HCT116 (cell line): ENCODE data around the gene GPX1. TPM values are rescaled to one million over a fixed set of nuclear protein-coding genes. Genes with fewer than 3 reads are reported as not detected.

ENCODE experiments used
- ATAC-seq: fragments of 200-7000 bp; cut with Tn5 transposase; 2 replicates; pipeline ENCODE4 v1.9.1; 2020; ENCODE audit warnings: mild to moderate bottlenecking, moderate library complexity
- BruUV-seq: library from RNA; stranded (reverse); fragments of 400-500 nt; replicated peaks from 2 replicates; lab custom pipeline; 2021; lab: Mats Ljungman, UMichigan
- CTCF ChIA-PET: fragments of 300-600 bp; sonication (Branson Sonifier 250); formaldehyde crosslinking; loops from one replicate; lab custom pipeline; 2021; ENCODE audit warnings: antibody characterized with exemption; lab: Charles Lee
- POLR2A ChIA-PET: fragments of 300-600, 350-600 bp; sonication (Branson Sonifier 250); formaldehyde crosslinking; loops from one replicate; lab custom pipeline; 2021; ENCODE audit warnings: antibody characterized with exemption; lab: Charles Lee
- RAD21 ChIA-PET, 2 experiments: fragments of 300-600 bp; sonication (Branson Sonifier 250); formaldehyde crosslinking; loops; one replicate each; lab custom pipeline; 2023; ENCODE audit warnings: low total read pairs in 2 of 2; ENCODE audit not compliant: uncharacterized antibody in 2 of 2, unreplicated experiment in 2 of 2, low non-redundant PET in 1 of 2; lab: Charles Lee
- DNase-seq: peaks from one replicate; pipeline ENCODE4 v3.0.0-alpha.2; 2010; ENCODE audit warnings: low read depth, low spot score
- H2AFZ ChIP-seq: fragments of 200-600 bp; shearing (Covaris generic), sonication (generic); 2 replicates; pipeline ENCODE4 v1.6.1; 2017; ENCODE audit warnings: low read depth, mixed run types, mixed read lengths, antibody characterized with exemption, low read length; ENCODE audit not compliant: poor library complexity, severe bottlenecking
- H3K27ac ChIP-seq: 2 replicates; pipeline ENCODE4 v1.5.1; 2012; ENCODE audit warnings: low read depth, low read length
- H3K27me3 ChIP-seq: fragments of 200-600 bp; sonication (generic); 2 replicates; pipeline ENCODE4 v1.6.1; 2016; ENCODE audit warnings: mixed run types, low read length, mixed read lengths; ENCODE audit not compliant: insufficient read depth
- H3K36me3 ChIP-seq, 2 experiments: fragments of 200-500 bp in 1 of 2; fragments of 200-600 bp in 1 of 2; sonication (Bioruptor generic) in 1 of 2; sonication (generic) in 1 of 2; 2 replicates each; pipeline versions ENCODE4 v1.5.1 to v1.6.1; 2014 to 2016; ENCODE audit warnings: low read length in 2 of 2, inconsistent platforms in 1 of 2, mixed read lengths in 1 of 2, mixed run types in 1 of 2; ENCODE audit not compliant: insufficient read depth in 2 of 2, control insufficient read depth in 1 of 2
- H3K4me1 ChIP-seq, 2 experiments: fragments of 200-600 bp in 1 of 2; sonication (generic) in 1 of 2; 2 replicates each; pipeline versions ENCODE4 v1.5.1 to v1.6.1; 2012 to 2017; ENCODE audit warnings: low read length in 2 of 2, inconsistent platforms in 1 of 2, mild to moderate bottlenecking in 1 of 2, mixed read lengths in 1 of 2, mixed run types in 1 of 2, moderate library complexity in 1 of 2; ENCODE audit not compliant: insufficient read depth in 2 of 2, control insufficient read depth in 1 of 2
- H3K4me2 ChIP-seq: fragments of 200-600 bp; sonication (generic); 2 replicates; pipeline ENCODE4 v1.6.1; 2017; ENCODE audit warnings: mixed run types, low read length, mixed read lengths
- H3K4me3 ChIP-seq, 2 experiments: fragments of 200-600 bp in 1 of 2; sonication (generic) in 1 of 2; replicated peaks in 1 of 2; 2 replicates each; pipeline ENCODE4 v1.5.1; 2011 to 2016; ENCODE audit warnings: low read length in 2 of 2, control low read depth in 1 of 2, low read depth in 1 of 2, mild to moderate bottlenecking in 1 of 2, mixed read lengths in 1 of 2, mixed run types in 1 of 2
- H3K79me2 ChIP-seq: fragments of 200-600 bp; sonication (generic); 2 replicates; pipeline ENCODE4 v1.6.1; 2017; ENCODE audit warnings: mild to moderate bottlenecking, mixed run types, low read length, moderate library complexity, mixed read lengths; ENCODE audit not compliant: insufficient read depth
- H3K9ac ChIP-seq: fragments of 200-600 bp; sonication (generic); 2 replicates; pipeline ENCODE4 v1.6.1; 2016; ENCODE audit warnings: low read length, mixed read lengths
- H3K9me2 ChIP-seq: fragments of 200-600 bp; sonication (generic), shearing (Covaris generic); 2 replicates; pipeline ENCODE4 v1.6.1; 2017; ENCODE audit warnings: mixed run types, mild to moderate bottlenecking, moderate library complexity; ENCODE audit not compliant: insufficient read depth
- H3K9me3 ChIP-seq, 2 experiments: fragments of 200-500 bp in 1 of 2; fragments of 200-600 bp in 1 of 2; sonication (Bioruptor generic) in 1 of 2; sonication (generic) in 1 of 2; 2 replicates each; pipeline ENCODE4 v1.6.1; 2014 to 2017; ENCODE audit warnings: low read length in 2 of 2, mixed read lengths in 2 of 2, inconsistent platforms in 1 of 2, low read depth in 1 of 2, mild to moderate bottlenecking in 1 of 2, mixed run types in 1 of 2, moderate library complexity in 1 of 2; ENCODE audit not compliant: control insufficient read depth in 1 of 2, insufficient read depth in 1 of 2
- H4K20me1 ChIP-seq: fragments of 200-600 bp; sonication (generic), shearing (Covaris generic); 2 replicates; pipeline ENCODE4 v1.6.1; 2017; ENCODE audit warnings: mixed run types, mild to moderate bottlenecking, moderate library complexity; ENCODE audit not compliant: insufficient read depth
- ATF3 ChIP-seq: IDR thresholded peaks from 2 replicates; pipeline ENCODE4 v1.6.1; 2012
- CBX3 ChIP-seq: IDR thresholded peaks from 2 replicates; pipeline ENCODE4 v1.6.1; 2012; ENCODE audit warnings: low read depth
- EGR1 ChIP-seq: IDR thresholded peaks from 2 replicates; pipeline ENCODE4 v1.6.1; 2012; ENCODE audit warnings: low read depth
- ELF1 ChIP-seq: IDR thresholded peaks from 2 replicates; pipeline ENCODE4 v1.6.1; 2012; ENCODE audit warnings: low read depth, borderline replicate concordance
- EZH2 ChIP-seq: fragments of 200-600 bp; sonication (generic); IDR thresholded peaks from 2 replicates; pipeline ENCODE4 v1.6.1; 2017; ENCODE audit warnings: antibody characterized with exemption, mixed run types
- EZH2phosphoT487 ChIP-seq: fragments of 200-600 bp; IDR thresholded peaks from 2 replicates; pipeline ENCODE4 v1.6.1; 2018; ENCODE audit warnings: antibody characterized with exemption, borderline replicate concordance
- FOSL1 ChIP-seq: IDR thresholded peaks from 2 replicates; pipeline ENCODE4 v1.6.1; 2012; ENCODE audit warnings: low read depth
- JUND ChIP-seq: IDR thresholded peaks from 2 replicates; pipeline ENCODE4 v1.6.1; 2012
- POLR2A ChIP-seq: IDR thresholded peaks from 2 replicates; pipeline ENCODE4 v1.7.0; 2011; ENCODE audit warnings: borderline replicate concordance; ENCODE audit not compliant: insufficient read depth, insufficient read length; ENCODE audit errors: extremely low read depth
- RAD21 ChIP-seq: IDR thresholded peaks from 2 replicates; pipeline ENCODE4 v1.6.1; 2012; ENCODE audit warnings: low read depth, mild to moderate bottlenecking
- REST ChIP-seq: IDR thresholded peaks from 2 replicates; pipeline ENCODE4 v1.6.1; 2012; ENCODE audit warnings: low read depth
- SRF ChIP-seq: IDR thresholded peaks from 2 replicates; pipeline ENCODE4 v1.6.1; 2012; ENCODE audit warnings: low read depth
- TCF7L2 ChIP-seq: IDR thresholded peaks from 2 replicates; pipeline ENCODE4 v1.7.0; 2011; ENCODE audit warnings: borderline replicate concordance, inconsistent platforms; ENCODE audit not compliant: insufficient read depth, insufficient read length; ENCODE audit errors: extremely low read depth
- ZFX ChIP-seq: fragments of 450-650 bp; IDR thresholded peaks from 2 replicates; pipeline ENCODE4 v1.6.1; 2017
- ZNF274 ChIP-seq: fragments of 200-500 bp; sonication (Bioruptor generic); IDR thresholded peaks from 2 replicates; pipeline ENCODE4 v1.6.1; 2014; ENCODE audit warnings: mild to moderate bottlenecking, low read depth, low read length, inconsistent platforms
- intact Hi-C: fragments of 100-400 bp; cut with micrococcal nuclease; formaldehyde crosslinking; loops from 2 replicates; pipeline ENCODE4 v1.10.0; 2022
- total RNA-seq: library from RNA; stranded (reverse); gene quantifications from one replicate; pipeline ENCODE4 v1.2.1, GENCODE V29; 2021; ENCODE audit not compliant: unreplicated experiment

The GPX1 gene
- total RNA-seq, 1 experiment from 2014 or later = 330 TPM

- RAD21 ChIA-PET = no interaction called here
- Histone ChIP-seq H3K9me2 (no peaks in the 10 kb centered on the region), H3K4me2 (no peak overlapping the region), H3K36me3 (no peaks in the 10 kb centered on the region; a peak in 1 of 4 replicates), H3K9me3 (no peaks in the 10 kb centered on the region), H3K27ac (no peak overlapping the region), H3K79me2 (peaks cover 99% of the 10 kb centered on the region), H3K4me3 (no peak overlapping the region), H3K27me3 (no peaks in the 10 kb centered on the region), H4K20me1 (peaks cover 29% of the 10 kb centered on the region; the same call in 1 of the 2 replicates), H3K4me1 (peaks cover 0 to 16% of the 10 kb centered on the region in 2 experiments; a peak in 2 of 4 replicates), H2AFZ (no peak overlapping the region), H3K9ac (no peak overlapping the region)
- BruUV-seq = no TSS peak
- DNase-seq (no peak), ATAC-seq (no peak)
- intact Hi-C loops = no loop called here
- POLR2A ChIA-PET = no interaction called here
- CTCF ChIA-PET = no interaction called here
- TF ChIP-seq FOSL1 (no peak), REST (no peak), EZH2 (no peak), SRF (no peak), TCF7L2 (no peak), ZFX (no peak), EGR1 (no peak), ATF3 (no peak), CBX3 (no peak), ELF1 (no peak), ZNF274 (no peak), EZH2phosphoT487 (no peak), JUND (no peak), POLR2A (no peak), RAD21 (no peak)
Observed at GRCh38 chr3:49385617-49386016, 27.5 kb upstream of the GPX1 start.
